ENCODE results near the gene C2orf78.
"Not testable (repeated sequence)": the region's sequence is repeated elsewhere in the genome, so short reads cannot be mapped to it uniquely, and the experiment has no call there.

The C2orf78 gene, protein sequence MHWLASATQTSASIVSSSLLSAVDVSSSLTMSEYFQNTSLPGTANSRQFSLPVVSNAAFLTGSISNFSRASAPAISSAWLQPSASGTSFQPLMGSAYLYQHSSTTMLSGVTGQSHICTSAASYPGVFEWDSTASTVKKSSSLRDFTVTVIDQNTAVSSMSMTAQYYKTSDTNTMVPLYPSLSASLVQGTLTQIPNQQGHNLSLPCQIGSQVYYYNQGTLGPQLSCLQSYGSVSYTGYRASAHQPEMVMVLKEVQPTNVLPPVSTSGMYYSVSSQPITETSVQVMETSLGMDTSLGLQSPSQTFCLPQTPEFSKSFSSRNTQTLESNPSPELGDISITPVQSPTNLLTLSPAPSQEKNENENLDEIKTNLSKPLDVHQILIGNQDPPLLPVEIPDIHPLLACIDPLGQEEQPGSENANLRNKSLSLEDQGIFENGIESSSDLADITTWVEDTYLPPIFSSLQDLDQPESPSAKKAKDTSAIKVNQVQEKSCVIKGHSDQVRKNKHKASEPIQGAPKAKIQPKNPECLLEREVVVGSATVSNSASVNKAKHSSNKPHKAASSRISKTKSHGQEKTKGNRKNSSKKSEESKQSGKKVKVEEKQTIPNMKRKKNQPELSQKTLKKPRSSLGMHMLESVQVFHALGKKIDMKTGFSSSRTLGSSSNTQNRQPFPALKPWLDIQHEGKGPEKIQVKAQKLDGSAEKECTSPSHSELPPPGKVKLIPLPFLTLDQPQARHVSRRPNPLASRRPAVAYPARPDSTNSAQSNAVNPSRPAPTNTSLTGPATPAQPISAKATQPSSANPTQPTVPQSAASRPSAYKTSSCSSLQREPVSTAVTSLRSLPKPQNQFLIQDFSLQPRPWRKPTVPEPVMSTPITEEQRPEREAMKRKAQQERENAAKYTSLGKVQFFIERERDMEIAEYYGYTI

DNA sequence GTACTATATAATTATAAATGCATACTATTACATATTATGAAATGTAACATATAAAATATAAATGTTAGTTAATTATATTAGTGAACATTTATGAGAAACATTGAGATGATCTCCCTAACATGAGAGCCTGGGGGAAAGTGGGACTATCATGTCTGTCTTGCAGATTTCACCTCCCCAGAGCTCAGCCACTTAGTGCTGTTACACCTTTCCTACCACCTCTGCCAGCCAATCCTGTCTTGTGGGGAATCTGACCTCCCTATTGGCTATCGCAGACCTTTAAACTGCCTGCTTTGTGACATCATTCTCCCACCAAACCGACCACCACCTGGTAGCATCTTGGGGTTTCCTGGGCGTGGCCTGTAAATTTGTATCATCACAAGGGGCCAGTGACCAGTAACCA, at the start of gene C2orf78:
Gene C2orf78, plus strand, starts transcription at position 301 of the 400 bp plus-strand sequence. CDS start 127 bp downstream, outside the sequence.
- in situ Hi-C loops (cut with MboI; ENCODE audit: low sequenced_read_pairs), result not testable (repeated sequence)

DNA sequence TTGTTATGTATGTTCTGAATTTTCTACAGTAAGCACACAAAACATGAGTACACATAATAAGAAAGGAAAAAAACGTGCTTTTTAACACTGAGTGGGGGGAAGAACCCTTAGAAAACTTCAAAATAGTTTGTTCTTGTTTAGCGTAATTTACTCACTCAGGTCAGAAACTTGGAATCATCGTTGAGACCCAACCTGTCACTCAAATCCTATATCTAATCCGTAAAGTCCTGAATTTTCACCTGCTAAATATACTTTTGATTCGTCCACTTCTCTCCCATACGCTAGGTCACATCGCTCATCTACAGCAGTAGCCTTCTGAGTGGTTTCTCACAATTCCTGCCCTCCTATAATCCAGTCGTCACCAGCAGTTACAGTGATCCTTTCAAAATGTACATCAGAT, 47.6 kb upstream of the C2orf78 start:
- in situ Hi-C loops (cut with MboI; ENCODE audit: low sequenced_read_pairs), result no loop called here

DNA sequence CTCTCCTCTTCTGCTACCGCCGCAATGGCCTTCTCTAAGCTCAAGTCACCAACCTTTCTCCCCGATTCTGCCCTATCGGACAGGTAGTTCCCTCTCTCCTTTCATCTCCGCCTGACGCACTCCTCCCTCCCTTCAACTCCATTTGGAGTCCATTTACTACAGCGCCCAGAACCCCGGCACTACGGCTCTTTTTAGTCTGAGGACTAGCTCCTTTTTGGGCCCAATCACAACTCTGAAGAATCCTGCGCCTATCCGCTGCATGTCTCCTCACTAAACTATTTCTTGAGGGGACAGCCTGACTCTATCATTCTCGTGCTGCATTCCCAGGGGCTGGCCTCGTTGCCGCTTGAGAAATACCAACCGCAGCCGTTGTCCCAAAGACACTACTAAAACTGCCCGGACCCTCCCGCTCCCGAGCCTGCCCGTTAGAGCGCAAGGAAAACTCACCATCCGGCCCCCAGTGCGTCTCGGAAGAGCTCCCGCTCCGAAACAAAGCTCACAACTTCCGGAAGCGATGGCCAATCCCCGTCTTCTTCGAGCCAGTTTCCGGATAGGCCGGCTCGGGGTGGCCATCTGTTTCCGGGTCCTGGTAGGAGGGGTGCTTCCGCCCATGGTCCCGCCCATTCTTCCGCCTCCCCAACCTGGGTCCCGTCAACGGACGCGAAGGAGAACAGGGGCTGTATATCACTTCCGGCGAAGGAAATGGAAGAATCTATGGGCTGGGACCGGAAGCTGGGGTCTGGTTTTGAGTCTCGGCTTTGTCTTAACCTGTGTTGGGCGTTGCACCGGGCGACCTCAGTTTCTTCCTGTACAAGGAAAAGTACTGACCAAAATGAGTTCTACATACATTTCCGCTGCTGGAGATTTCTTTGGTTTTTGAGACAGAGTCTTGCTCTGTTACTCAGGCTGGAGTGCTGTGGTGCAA, 46.9 kb upstream of the C2orf78 start, which contains the start of gene TPRKB:
Gene TPRKB, minus strand, starts transcription at position 491 of the 925 bp plus-strand sequence. CDS start 2,776 bp downstream, outside the sequence.
- in situ Hi-C loops (cut with MboI; ENCODE audit: low sequenced_read_pairs), result no loop called here

DNA sequence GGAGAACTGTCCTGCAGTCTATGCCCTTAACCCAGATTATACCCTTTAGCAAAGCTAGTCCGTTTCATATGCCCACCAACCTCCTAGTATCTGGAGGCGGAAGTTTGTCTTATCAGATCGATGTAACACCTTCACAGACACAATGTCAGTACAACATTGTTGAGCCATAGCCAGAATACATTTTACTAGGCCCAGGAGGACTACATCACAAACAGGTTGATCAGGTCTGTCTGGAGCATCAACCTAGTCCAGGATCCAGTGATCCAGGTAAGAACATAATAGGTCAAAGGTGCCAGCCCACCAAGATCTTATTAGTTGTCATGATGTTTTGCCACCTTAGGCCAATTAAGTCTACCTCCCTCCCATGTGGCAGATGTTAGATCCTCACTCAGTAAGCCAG, 44.9 kb upstream of the C2orf78 start:
- in situ Hi-C loops (cut with MboI; ENCODE audit: low sequenced_read_pairs), result no loop called here

DNA sequence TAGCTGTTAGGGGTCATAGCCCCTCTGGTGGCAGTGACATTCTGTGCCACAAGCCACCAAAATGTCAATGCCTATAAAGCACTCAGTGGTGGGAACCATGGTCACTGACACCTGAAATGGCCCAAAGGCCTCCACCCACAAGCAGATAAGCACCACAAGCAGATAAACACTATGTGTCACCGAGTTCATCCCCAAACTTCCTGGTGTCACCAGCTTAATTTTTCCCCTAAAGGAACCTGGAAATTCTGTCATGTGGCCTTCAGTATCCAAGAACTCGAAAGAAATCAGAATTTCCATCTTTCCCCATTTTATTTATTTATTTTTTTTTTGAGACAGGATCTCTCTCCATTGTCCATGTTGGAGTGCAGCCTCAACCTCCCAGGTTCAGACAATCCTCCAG, 43.2 kb upstream of the C2orf78 start:
- in situ Hi-C loops (cut with MboI; ENCODE audit: low sequenced_read_pairs), result no loop called here

DNA sequence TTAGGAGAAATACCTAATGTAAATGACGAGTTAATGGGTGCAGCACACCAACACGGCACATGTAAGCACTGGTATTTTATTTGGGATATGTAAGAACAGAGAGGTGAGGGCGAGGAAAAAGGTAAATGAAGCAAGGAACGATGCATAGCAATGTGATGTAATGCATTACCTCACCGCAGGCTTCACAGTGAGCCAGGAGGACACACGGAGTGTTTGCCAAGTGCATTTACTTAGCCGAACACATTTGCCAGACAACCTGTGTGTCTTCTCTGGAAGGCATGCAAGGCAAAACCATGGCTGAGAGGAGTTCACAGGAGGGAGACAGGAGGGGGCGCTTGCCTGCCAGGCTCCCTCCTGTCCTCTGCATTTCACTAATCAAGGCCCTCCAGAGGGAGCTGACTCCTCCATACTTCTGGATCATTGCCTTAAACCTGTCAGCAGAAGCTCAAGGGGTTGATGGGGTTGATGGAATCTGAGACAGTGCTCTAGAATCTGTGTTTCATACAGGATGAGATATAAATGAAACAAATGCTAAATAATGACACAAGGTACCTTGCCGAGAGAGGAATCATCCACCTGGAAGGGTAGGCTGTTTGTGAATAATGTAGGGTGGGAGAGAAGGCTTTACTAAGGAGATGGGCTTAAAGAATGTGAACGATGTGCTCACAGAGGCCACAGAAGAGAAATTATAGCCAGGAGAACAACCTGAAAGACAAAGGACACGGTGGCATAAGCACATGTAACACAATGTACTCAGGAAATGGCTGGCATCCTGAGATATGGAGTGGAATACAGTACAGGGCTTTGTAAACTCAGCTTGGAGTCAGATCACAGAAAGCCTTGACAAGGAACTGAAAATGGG, 37.7 kb upstream of the C2orf78 start:
- in situ Hi-C loops (cut with MboI; ENCODE audit: low sequenced_read_pairs), result no loop called here

DNA sequence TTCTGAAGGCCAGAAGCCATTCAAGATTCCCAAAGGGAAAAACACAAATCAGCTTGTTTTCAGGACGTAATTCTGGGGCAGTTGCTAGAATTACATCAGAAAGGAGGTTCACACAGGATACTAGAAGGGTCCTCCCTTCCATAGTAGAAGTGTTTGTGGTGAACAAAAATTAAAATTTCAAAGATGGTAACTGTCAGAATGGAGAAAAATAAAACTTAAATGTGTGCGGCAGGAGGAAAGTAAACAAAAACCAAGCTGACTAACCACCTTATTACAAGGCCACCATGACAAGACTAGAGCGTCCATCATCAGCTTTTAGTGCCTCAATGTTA, 37.1 kb upstream of the C2orf78 start:
- in situ Hi-C loops (cut with MboI; ENCODE audit: low sequenced_read_pairs), result no loop called here

DNA sequence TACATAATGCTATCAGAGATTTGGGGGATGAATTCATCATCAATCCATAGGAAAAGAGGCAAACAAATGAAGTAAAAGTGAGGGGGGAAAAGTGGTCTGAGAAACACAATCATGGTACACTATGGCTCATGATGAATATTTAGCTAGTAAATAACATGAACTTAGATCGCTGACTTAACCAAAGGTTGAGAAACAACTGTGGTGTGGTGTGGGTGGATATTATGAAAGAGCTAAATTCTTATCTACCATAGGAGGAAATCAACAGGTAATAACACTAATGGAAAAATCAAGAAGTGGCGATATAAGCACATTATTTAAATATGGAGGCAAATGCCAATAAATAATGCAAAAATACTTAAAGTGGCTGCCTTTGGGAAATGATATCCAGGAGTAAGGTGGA, 34.7 kb upstream of the C2orf78 start:
- in situ Hi-C loops (cut with MboI; ENCODE audit: low sequenced_read_pairs), result no loop called here

DNA sequence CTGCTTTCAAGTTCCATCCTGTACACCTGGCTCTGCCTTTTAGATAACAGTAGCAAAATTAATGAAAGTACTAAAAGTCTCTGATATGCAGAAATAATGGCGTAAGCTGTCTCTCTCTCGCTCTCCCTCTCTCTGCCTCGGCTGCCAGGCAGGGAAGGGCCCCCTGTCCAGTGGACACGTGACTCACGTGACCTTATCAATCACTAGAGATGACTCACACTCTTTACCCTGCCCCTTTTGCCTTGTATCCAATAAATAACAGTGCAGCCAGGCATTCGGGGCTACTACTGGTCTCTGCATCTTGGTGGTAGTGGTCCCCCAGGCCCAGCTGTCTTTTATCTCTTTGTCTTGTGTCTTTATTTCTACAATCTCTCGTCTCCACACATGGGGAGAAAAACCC, 29.7 kb upstream of the C2orf78 start:
- in situ Hi-C loops (cut with MboI; ENCODE audit: low sequenced_read_pairs), result not testable (repeated sequence)

DNA sequence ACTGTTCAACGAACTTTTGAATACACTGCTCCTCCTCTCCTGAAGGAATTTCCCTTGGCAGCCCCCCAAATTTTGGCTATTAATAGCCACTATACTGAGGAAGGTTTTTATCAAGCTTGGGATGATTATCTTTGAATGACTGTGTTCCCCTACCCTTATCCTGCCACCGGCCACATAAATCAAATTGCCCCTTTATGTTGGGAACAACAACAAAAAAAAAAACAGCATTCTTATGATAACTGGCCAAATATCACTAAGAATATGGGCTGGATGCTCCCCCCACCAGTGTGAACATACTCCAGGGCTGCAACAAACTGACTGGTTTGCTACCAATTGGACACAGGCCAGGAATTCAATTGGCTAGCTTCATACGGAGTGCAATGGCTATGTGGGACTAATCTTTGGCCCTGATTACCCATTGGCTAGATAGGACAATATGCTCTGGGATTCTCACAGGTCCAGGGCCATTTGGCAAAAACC, 24.7 kb upstream of the C2orf78 start:
- in situ Hi-C loops (cut with MboI; ENCODE audit: low sequenced_read_pairs), result no loop called here

DNA sequence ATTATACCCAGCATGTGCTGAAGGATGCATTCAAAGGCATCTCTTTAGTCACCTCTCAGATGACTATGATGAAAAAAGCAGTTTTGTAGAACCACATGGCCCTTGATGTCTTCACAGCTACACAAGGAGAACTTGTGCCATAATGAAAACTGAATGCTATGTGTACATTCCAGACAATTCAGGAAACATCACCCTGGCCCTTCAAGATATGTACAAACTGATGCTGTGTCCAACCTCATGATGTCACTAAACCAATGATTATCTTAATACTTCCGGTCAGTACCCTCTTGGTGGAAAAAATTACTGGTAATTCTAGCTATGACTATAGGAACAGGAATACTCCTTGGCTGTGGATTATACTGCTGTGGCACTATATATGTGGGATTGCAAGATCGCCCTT, 24.1 kb upstream of the C2orf78 start:
- in situ Hi-C loops (cut with MboI; ENCODE audit: low sequenced_read_pairs), result no loop called here

DNA sequence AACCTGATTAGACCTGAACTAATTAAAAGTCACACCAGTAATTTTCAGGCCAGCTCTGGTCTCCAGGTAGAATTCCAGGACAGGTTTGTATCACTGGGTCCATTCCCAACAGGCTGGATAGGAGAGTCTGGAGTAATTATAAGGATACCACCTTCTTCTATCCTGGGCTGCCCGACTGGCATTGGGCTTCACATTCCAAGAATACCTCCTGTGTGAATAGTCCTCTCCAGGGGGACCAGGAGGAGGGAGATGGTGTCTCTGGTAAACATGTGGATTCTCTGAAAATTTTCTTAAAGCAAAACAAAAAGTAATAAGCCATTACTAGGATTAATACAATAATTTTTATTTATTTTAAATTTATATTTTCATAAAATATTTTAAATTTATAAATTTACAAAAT, 21.4 kb upstream of the C2orf78 start:
- in situ Hi-C loops (cut with MboI; ENCODE audit: low sequenced_read_pairs), result no loop called here

DNA sequence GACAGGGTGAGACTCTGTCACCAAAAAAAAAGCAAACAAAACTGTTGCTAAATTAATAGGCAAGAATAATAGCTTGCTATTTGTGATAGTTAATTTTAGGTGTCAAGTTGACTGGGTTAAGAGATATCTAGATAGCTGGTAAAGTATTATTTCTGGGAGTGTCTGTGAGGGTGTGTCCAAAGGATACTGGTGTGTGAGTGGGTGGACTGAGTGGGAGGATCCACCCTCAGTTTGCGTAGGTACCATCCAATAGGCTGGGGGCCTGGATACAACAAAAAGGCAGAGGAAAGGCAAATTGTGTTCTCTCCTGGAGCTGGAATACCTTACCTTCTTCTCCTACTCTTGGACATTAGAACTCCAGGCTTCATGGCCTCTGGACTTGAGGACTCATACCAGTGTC, 19.0 kb upstream of the C2orf78 start:
- in situ Hi-C loops (cut with MboI; ENCODE audit: low sequenced_read_pairs), result no loop called here

DNA sequence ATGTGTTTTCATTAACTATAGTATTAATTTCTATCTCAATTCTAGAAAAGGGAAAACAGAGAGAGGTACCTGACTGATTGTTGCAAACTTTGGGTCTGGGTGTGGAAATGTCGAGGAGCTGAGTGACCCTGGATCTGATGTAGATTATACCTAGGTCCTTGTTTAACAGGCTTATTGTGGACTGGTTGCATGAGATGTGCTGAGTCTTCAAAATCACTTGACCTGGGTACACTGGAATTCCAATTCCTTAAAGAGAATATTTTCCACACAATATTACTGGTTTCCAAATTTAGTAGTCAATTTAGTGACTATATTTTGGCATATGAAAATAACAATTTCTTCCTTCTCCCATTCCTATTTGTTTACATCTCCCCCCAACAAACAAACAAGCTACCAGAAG, 17.6 kb upstream of the C2orf78 start:
- in situ Hi-C loops (cut with MboI; ENCODE audit: low sequenced_read_pairs), result no loop called here

DNA sequence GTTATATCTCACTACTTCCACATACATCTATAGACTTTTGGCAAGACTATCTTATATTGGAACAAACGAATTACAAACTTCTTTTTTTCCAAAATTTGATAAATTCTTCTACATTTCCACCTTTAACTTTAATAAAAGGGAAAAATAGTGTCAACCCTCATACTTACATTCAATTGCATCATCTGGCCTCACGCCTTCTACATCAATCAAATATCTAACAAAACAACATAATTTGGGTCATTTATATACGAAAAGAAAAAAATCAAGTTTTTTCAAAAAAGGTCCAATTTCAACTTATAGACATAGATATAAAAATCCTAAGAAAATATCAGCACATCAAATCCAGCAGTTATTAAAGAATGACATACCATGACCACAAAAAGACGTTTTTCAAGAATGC, 17.0 kb upstream of the C2orf78 start:
- in situ Hi-C loops (cut with MboI; ENCODE audit: low sequenced_read_pairs), result no loop called here

DNA sequence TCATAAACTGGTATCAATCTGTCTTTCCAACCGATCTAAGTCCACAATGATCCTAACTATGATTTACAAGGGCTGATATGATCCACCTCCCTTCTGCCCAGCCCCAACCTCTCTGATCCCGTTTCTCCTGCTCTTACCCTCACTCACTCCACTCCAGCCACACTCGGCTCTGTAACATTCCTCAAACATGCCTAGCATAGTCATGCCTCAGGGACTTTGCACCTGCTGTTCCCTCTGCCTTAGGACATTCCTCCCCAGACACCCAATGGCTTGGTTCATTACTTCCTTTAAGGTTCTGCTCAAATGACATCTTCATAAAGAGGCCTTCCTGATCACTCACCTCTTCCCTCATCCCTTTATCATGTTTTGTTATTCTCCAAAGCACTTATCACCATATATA, 13.3 kb upstream of the C2orf78 start:
- in situ Hi-C loops (cut with MboI; ENCODE audit: low sequenced_read_pairs), result no loop called here

DNA sequence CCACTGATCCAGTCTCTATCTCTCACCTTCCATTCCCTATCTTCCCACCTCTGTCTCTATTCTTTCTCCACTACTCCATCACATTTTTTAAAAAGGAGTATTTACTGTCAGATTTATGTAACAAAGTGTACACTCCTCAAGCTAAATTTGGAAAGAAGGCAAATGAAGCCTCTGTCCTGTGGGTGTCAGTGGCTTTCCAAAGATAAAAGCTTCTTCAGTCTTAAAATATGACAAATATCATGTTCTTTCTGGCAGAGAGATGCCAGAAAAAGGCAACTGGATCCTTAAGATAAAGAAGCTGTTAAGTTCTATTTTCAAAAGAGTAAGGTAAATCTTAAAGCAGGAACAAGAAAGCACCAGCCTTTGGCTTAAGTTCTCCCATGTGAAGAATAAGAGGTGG, 11.2 kb upstream of the C2orf78 start:
- in situ Hi-C loops (cut with MboI; ENCODE audit: low sequenced_read_pairs), result no loop called here

DNA sequence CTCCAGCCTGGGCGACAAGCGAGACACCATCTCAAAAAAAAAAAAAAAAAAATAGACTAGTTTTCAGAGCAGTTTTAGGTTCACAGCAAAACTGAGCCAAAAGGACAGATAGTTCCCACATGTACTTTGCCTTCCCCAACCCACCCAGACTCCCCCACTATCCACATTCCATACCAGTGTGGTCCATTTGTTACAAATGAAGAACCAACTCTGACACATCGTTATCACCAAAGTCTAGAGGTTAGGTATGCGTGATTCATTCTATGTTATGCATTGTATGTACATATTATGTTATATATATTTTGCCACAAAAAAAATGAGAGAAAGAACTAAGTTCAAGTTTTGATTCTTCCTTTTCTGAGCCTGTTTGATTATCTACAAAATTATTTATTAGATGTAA, 7.6 kb upstream of the C2orf78 start:
- in situ Hi-C loops (cut with MboI; ENCODE audit: low sequenced_read_pairs), result no loop called here

DNA sequence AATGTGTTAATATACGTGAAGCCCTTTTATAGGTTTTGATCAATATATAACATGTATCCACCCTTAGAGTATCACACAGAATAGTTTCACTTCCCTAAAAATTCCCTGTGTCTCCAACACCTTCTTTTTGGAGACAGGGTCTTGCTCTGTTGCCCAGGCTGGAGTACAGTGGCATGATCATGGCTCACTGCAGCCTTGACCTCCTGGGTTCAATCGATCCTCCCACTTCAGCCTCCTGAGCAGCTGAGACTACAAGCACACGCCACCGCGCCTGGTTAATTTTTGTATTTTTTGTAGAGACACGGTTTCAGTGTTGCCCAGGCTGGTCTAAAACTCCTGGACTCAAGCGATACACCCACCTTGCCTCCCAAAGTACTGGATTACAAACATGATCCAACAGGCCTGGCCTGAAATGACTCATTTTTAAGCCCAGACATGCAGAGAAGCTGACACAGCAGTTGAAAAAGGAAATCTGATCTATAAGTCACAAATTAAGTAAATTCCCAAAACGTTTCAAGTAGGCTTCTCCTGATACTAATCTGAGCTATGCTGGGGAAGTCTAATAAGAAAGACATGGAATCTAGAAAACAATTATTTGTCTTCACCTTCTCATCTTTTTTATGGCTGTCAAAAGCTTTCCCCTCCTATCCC, 7.0 kb upstream of the C2orf78 start:
- in situ Hi-C loops (cut with MboI; ENCODE audit: low sequenced_read_pairs), result no loop called here

Measured in HL-60/S4 treated with phorbol 12-myristate 13-acetate at 8.2 ng/mL for 4 days and 3 days (cell line).